HG02678 (cell line): ENCODE results near the gene C1orf198.

Experiments used
- ATAC-seq: cut with Tn5 transposase; IDR thresholded peaks from one replicate; pipeline ENCODE4 v1.9.1; 2021; ENCODE audit warnings: mild to moderate bottlenecking, moderate library complexity; ENCODE audit not compliant: unreplicated experiment

C1orf198 gene

DNA sequence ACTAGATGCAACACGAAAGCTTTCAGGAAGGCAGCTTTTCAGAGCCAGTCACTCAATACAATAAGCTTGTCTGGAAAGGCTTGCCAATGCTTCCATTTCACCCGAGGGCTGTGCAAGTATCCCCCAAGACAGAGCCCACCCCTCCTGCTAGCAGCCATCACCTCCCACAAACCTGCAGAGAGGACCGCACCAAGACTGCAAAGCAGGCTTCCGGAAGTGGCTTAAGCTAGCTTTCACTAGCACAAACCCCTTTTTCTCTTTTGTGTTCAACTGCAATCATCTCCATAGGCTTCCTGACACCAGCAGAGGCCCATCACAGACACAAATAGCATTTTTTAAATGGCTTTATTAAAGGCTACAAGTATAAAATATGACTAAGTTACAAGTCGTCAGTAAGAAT lies 31.5 kb downstream of the C1orf198 start:
- ATAC-seq, result no peak

DNA sequence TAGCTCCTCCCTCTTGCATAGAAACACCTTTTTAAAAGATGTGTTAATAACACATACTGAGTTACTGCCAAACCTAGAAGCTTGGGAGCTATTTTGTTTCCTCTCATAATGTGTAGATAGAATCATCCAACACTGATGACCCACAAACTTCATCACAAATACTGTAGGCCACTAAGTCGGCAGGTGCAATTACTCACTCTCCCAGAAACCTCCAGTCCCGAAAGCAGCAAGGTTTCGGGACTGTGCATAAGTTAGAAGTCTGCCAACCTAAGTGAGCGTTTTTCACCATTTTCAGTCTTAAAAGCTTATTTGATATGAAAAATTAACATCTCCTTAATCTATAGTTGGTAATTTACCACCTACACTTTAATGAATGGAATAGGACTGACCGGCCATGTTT lies 32.0 kb downstream of the C1orf198 start:
- no peak for ATAC-seq

DNA sequence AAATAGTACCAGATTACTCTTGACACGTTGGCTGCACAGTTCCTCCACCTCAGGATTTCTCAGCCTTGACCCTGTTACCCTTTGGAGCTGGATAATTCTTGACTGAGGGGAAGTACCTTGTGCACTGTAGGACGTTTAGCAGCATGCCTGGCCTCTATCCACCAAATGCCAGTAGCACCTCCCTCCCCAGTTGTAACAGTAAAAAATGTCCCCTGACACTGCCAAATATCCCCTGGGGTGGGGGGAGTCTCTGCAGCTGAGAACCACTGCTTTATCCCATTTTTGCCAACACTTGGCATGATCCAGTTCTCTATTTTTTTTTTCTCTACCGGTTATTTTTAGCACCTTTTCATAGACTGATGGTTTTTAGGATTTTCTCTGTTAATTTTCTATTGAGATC lies 34.0 kb downstream of the C1orf198 start:
- ATAC-seq, result no peak

DNA sequence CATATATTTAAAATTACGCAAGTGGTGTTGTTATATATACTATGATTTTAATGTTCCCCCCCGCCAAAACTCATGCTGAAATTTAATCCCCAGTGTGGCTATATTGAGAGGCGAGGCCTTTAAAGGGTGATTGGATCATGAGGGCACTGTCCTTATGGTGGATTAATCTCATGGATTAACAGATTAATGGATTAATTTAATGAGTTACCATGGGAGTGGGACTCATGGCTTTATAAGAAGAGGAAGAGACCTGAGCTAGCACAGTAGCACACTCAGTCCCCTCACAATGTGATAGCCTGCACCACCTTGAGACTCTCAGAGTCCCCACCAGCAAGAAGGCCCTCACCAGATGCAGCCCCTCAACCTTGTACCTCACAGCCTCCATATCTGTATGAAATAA lies 34.8 kb downstream of the C1orf198 start:
- no peak for ATAC-seq

GRCh38 chr1:230832476-230832875 lies 35.8 kb downstream of the C1orf198 start:
- ATAC-seq, result no peak

DNA sequence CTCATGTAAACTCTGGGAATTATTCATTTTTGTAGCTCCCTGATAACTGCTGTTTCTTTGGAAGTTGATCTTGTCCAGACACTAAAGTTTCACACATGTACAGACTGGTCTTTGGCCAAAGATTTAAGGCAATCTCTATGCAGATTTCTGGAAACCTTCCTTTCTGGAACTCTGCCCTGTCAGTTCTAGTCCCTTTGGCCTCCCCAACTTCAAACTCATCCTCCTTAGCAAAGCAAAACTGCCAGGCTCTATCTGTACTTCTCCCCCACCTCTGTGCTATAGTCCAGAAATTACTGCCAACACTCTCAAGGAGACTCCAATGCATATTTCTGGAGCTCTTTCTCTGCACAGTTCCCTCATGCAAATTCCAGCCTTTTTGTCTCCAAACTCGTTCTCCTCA lies 36.5 kb downstream of the C1orf198 start:
- no peak for ATAC-seq

DNA sequence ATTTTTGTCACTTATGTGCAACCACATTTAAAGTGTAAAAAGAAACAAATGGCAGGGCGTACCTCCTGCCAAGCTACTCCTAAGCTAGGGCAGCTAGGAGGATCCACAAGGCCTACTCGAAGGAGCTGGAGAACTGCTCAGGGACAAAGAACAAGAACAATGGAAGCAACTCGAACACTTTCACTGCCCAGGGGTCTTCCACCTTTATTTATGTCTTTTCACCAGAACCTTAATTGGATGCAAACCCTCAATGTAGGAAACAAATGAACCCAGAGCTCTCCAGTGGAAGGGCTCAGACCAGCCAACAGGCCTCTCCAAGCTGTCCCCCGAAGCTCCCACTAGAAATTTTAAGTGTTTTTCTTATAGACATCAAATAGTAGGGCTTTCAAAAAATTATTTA lies 39.9 kb downstream of the C1orf198 start:
- no peak for ATAC-seq

DNA sequence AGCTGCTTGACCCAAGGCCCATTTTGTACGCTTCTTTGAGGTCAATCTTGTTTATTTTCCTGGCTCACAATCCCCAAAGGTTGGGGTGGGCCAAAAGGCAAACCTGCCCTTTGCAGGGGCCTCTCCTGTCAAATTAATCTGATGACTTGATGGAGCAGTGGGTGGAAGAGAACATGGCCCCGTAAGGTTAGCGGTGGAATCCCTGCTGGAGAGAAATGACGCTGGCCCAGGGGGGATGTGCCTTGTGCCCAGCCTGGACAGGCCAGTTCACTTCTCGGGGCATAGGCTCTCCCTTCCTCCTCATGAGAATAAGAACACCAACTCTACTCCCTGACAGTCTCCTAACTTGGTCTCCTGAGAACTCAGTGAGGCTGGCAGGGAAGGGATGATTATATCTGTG lies 40.5 kb downstream of the C1orf198 start:
- ATAC-seq, result no peak

DNA sequence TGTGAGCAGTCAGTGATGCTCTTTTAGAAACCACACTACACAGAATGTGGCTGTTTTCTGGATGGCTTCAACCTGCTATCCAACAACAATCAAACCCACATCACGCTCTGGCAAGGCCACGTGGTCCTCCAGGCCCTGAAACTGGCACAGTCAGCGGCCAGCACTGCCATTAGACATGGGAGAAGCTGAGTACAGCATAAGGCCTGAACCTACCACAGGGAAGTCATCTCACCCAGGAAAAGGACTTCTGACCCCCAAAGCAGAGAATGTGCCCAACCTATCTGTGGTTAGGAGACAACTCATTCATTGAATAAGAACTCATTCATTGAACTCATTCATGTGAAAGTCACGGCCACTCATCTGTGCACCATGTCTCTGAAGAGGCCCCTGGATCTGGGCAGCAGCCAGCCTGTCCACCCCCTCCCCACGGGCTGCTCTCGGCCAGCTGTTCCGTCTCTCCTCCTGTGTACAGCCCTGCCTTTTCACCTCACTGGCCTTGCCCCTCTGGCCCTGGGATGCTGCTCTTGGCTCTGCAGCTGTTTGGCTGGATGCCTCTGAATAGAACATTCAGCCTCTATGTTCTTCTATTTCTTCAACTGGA lies 41.1 kb downstream of the C1orf198 start:
- no peak for ATAC-seq

GRCh38 chr1:230826166-230826875 lies 42.0 kb downstream of the C1orf198 start:
- ATAC-seq, result no peak

GRCh38 chr1:230825761-230826160 lies 42.6 kb downstream of the C1orf198 start:
- no peak for ATAC-seq

GRCh38 chr1:230824919-230825721 lies 43.2 kb downstream of the C1orf198 start:
- no peak for ATAC-seq

GRCh38 chr1:230824551-230824918 lies 43.8 kb downstream of the C1orf198 start:
- ATAC-seq, result no peak

- ATAC-seq, result no peak
These were observed 44.4 kb downstream of the C1orf198 start for GRCh38 chr1:230823931-230824381.

DNA sequence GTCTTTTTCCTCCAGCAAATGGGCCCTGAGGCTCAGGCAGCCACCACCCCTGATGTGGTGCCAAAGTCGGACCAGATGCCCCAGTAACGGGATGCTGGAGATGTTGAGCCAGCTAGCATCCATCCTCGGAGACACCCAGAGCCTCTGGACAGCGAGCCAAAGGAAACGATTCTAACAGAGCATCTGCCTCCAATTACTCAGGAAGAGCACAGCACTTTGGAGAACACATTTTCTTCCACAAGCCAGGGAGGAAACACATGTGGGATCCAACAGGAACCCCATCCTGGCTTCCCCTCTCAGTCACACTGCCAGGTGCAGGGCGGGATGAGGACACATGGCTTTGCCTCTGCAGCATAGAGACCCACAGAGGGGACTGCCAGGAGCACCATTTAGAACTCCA lies 44.9 kb downstream of the C1orf198 start:
- ATAC-seq, result no peak

GRCh38 chr1:230822092-230822581 lies 46.2 kb downstream of the C1orf198 start:
- ATAC-seq, result no peak

- no peak for ATAC-seq
These were observed 47.0 kb downstream of the C1orf198 start for GRCh38 chr1:230821346-230821745.

- no peak for ATAC-seq
These were observed 47.8 kb downstream of the C1orf198 start for GRCh38 chr1:230820568-230820967.

DNA sequence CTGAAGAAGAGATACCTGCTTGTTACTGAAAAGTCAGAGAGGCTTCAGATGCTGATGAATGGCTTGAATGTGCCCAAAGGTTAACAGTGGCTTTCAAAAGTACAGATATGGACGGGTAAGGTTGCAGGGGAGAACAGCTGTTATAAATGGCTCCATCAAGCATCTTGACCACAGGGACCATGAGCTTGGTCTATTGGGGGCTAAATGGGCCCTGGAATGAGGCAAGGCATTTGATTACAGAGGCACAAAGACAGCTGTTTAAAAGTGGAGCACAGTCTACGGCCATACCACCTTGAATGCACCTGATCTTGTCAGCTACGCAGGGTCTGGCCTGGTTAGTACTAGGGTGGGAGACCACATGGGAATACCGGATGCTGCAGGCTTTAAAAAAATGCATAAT lies 48.3 kb downstream of the C1orf198 start:
- no peak for ATAC-seq

GRCh38 chr1:230818901-230819300 lies 49.4 kb downstream of the C1orf198 start:
- no peak for ATAC-seq

DNA sequence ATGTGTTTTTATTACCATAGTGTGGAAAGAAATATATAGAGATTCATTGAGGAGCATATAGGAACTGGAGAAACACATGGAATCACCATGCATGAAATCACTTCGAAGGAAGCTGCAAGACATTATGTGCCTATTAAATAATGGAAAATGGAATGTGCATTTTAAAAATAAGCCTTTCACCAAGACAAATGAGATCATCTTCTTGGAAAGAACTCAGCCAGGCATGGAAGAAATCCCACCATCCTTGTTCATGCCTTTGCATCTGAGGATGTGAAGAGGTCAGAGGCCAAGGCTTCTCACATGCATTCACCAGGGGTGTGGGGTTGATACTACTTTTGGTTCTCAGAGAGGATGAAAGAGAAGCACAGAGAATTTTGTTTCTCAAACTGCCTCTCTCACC lies 50.0 kb downstream of the C1orf198 start:
- ATAC-seq, result no peak

- no peak for ATAC-seq
These were observed 52.3 kb downstream of the C1orf198 start for GRCh38 chr1:230816018-230816417.
